Astrocyte (in vitro differentiated cells and primary cell): ENCODE measurements around the gene TMEM156. TPM values are rescaled to one million over a fixed set of nuclear protein-coding genes. Genes with fewer than 3 reads are reported as not detected.

Experiments used
- DNase-seq: peaks from one replicate; pipeline ENCODE4 v3.0.0-alpha.2; 2010; ENCODE audit warnings: low read depth
- FAIRE-seq: peaks from 2 replicates; lab custom pipeline; 2011; peaks lifted over from hg19 to GRCh38; lab: Jason Lieb, UNC
- H2AFZ ChIP-seq: 2 replicates; pipeline ENCODE4 v1.6.0; 2012; ENCODE audit warnings: low read depth, low read length, inconsistent platforms
- H3K27ac ChIP-seq: 2 replicates; pipeline ENCODE4 v1.5.1; 2011; ENCODE audit warnings: low read depth, low read length, inconsistent platforms
- H3K27me3 ChIP-seq: 2 replicates; pipeline ENCODE4 v1.6.0; 2011; ENCODE audit warnings: low read length, inconsistent platforms; ENCODE audit not compliant: insufficient read depth
- H3K36me3 ChIP-seq: 2 replicates; pipeline ENCODE4 v1.5.1; 2011; ENCODE audit warnings: low read length, inconsistent platforms; ENCODE audit not compliant: insufficient read depth
- H3K4me1 ChIP-seq: 2 replicates; pipeline ENCODE4 v1.5.1; 2011; ENCODE audit warnings: low read length, inconsistent platforms; ENCODE audit not compliant: insufficient read depth
- H3K4me2 ChIP-seq: 2 replicates; pipeline ENCODE4 v1.6.0; 2012; ENCODE audit warnings: low read length, inconsistent platforms
- H3K4me3 ChIP-seq: 2 replicates; pipeline ENCODE4 v1.5.1; 2011; ENCODE audit warnings: low read depth, mild to moderate bottlenecking, low read length, inconsistent platforms; ENCODE audit not compliant: insufficient read depth
- H3K79me2 ChIP-seq: 2 replicates; pipeline ENCODE4 v1.6.0; 2012; ENCODE audit warnings: mild to moderate bottlenecking, low read length, inconsistent platforms; ENCODE audit not compliant: insufficient read depth
- H3K9ac ChIP-seq: 2 replicates; pipeline ENCODE4 v1.6.0; 2012; ENCODE audit warnings: mild to moderate bottlenecking, low read length, inconsistent platforms
- H3K9me3 ChIP-seq: 2 replicates; pipeline ENCODE4 v1.5.1; 2012; ENCODE audit warnings: low read depth, mild to moderate bottlenecking, low read length, inconsistent platforms; ENCODE audit not compliant: insufficient read depth
- H4K20me1 ChIP-seq: 2 replicates; pipeline ENCODE4 v1.6.0; 2012; ENCODE audit warnings: low read length, inconsistent platforms; ENCODE audit not compliant: insufficient read depth
- H3K27ac Mint-ChIP-seq: one replicate; pipeline ENCODE4 v1.8.0; 2021; ENCODE audit warnings: mild to moderate bottlenecking, mixed read lengths; ENCODE audit not compliant: unreplicated experiment
- H3K27me3 Mint-ChIP-seq: one replicate; pipeline ENCODE4 v1.8.0; 2021; ENCODE audit warnings: low read depth, mixed read lengths; ENCODE audit not compliant: unreplicated experiment
- H3K36me3 Mint-ChIP-seq: one replicate; pipeline ENCODE4 v1.8.0; 2021; ENCODE audit warnings: low read depth, mixed read lengths; ENCODE audit not compliant: unreplicated experiment
- H3K4me1 Mint-ChIP-seq: one replicate; pipeline ENCODE4 v1.8.0; 2021; ENCODE audit warnings: low read depth, mixed read lengths; ENCODE audit not compliant: unreplicated experiment
- H3K4me3 Mint-ChIP-seq: one replicate; pipeline ENCODE4 v1.8.0; 2021; ENCODE audit warnings: mild to moderate bottlenecking, moderate library complexity, mixed read lengths; ENCODE audit not compliant: unreplicated experiment
- H3K9me3 Mint-ChIP-seq: one replicate; pipeline ENCODE4 v1.8.0; 2021; ENCODE audit warnings: mild to moderate bottlenecking, mixed read lengths; ENCODE audit not compliant: unreplicated experiment
- CTCF ChIP-seq: IDR thresholded peaks from 2 replicates; pipeline ENCODE4 v1.5.1; 2011; ENCODE audit warnings: low read depth, mild to moderate bottlenecking, inconsistent platforms, low read length, moderate library complexity; ENCODE audit not compliant: insufficient read depth
- EZH2 ChIP-seq: IDR thresholded peaks from 2 replicates; pipeline ENCODE4 v1.6.1; 2012; ENCODE audit warnings: mild to moderate bottlenecking, low read length, inconsistent platforms; ENCODE audit not compliant: insufficient read depth
- total RNA-seq: library from RNA; stranded (reverse); gene quantifications from 2 replicates; pipeline ENCODE4 v1.2.1, GENCODE V29; 2021

Gene TMEM156
- total RNA-seq, 1 donor from 2014 or later, result 0.59 TPM

GRCh38 chr4:39062094-39062769, 30.0 kb upstream of the TMEM156 start, which contains the start of gene KLHL5:
TSS of gene KLHL5 (plus strand) at chr4:39062232. CDS start at chr4:39062653, 421 bp downstream.
- FAIRE-seq (no peak), DNase-seq (peak; percentile 26)
- Mint-ChIP-seq H3K4me1 (peaks cover 15% of the 10 kb centered on the region), H3K9me3 (no peaks in the 10 kb centered on the region), H3K4me3 (no peak within 1 kb of the TSS), H3K27me3 (no peaks in the 10 kb centered on the region), H3K27ac (no peak within 1 kb of the TSS), H3K36me3 (no peaks in the 10 kb centered on the region)
- Histone ChIP-seq H3K36me3 (no peaks in the 10 kb centered on the region), H3K27ac (no peak within 1 kb of the TSS), H3K79me2 (peaks cover 95% of the 10 kb centered on the region), H3K4me2 (peak within 1 kb of the TSS; percentile 51), H3K4me3 (no peak within 1 kb of the TSS), H2AFZ (peak within 1 kb of the TSS; percentile 14), H4K20me1 (peaks cover 29% of the 10 kb centered on the region), H3K9ac (no peak within 1 kb of the TSS), H3K9me3 (no peaks in the 10 kb centered on the region), H3K27me3 (no peaks in the 10 kb centered on the region), H3K4me1 (peaks cover 11% of the 10 kb centered on the region)
- TF ChIP-seq CTCF (no peak), EZH2 (no peak)

GRCh38 chr4:39061457-39061856, 29.2 kb upstream of the TMEM156 start:
- FAIRE-seq (no peak), DNase-seq (no peak)
- H3K27ac ChIP-seq, result no peak overlapping the region
- TF ChIP-seq EZH2 (no peak), CTCF (no peak)
- peaks cover 31% of the 10 kb centered on the region for H4K20me1 ChIP-seq
- no peak overlapping the region for H3K4me3 ChIP-seq
- no peaks in the 10 kb centered on the region for H3K9me3 ChIP-seq
- no peak overlapping the region for H3K4me3 Mint-ChIP-seq
- H3K4me1 ChIP-seq, result peaks cover 9% of the 10 kb centered on the region
- H2AFZ ChIP-seq, result no peak overlapping the region
- H3K4me2 ChIP-seq, result no peak overlapping the region
- peaks cover 95% of the 10 kb centered on the region for H3K79me2 ChIP-seq
- no peaks in the 10 kb centered on the region for H3K27me3 Mint-ChIP-seq
- H3K9me3 Mint-ChIP-seq, result no peaks in the 10 kb centered on the region
- H3K36me3 Mint-ChIP-seq, result no peaks in the 10 kb centered on the region
- no peak overlapping the region for H3K27ac Mint-ChIP-seq
- H3K4me1 Mint-ChIP-seq, result peaks cover 12% of the 10 kb centered on the region
- no peaks in the 10 kb centered on the region for H3K27me3 ChIP-seq
- H3K36me3 ChIP-seq, result no peaks in the 10 kb centered on the region
- no peak overlapping the region for H3K9ac ChIP-seq

- H3K9me3 Mint-ChIP-seq, result no peaks in the 10 kb centered on the region
- no peak for FAIRE-seq
These were observed 23.8 kb upstream of the TMEM156 start for GRCh38 chr4:39056023-39056422.

More at GRCh38 chr4:39056023-39056422, 23.8 kb upstream of the TMEM156 start:
- Mint-ChIP-seq H3K4me1 (peaks cover 3% of the 10 kb centered on the region), H3K36me3 (no peaks in the 10 kb centered on the region), H3K27me3 (no peaks in the 10 kb centered on the region), H3K27ac (no peak overlapping the region), H3K4me3 (no peak overlapping the region)
- Histone ChIP-seq H2AFZ (no peak overlapping the region), H3K4me2 (no peak overlapping the region), H3K9ac (no peak overlapping the region), H3K4me1 (no peaks in the 10 kb centered on the region), H3K27ac (no peak overlapping the region), H3K9me3 (no peaks in the 10 kb centered on the region), H3K27me3 (no peaks in the 10 kb centered on the region), H3K4me3 (no peak overlapping the region), H3K36me3 (no peaks in the 10 kb centered on the region), H3K79me2 (peaks cover 98% of the 10 kb centered on the region), H4K20me1 (peaks cover 59% of the 10 kb centered on the region)
- DNase-seq, result no peak
- TF ChIP-seq EZH2 (no peak), CTCF (no peak)
